ENCODE results near the gene PRPF6.
A peak's percentile ranks its signal among the peaks of the same experiment; 100 is the strongest.
"Not testable (repeated sequence)": the region's sequence is repeated elsewhere in the genome, so short reads cannot be mapped to it uniquely, and the experiment has no call there.

The PRPF6 gene

DNA sequence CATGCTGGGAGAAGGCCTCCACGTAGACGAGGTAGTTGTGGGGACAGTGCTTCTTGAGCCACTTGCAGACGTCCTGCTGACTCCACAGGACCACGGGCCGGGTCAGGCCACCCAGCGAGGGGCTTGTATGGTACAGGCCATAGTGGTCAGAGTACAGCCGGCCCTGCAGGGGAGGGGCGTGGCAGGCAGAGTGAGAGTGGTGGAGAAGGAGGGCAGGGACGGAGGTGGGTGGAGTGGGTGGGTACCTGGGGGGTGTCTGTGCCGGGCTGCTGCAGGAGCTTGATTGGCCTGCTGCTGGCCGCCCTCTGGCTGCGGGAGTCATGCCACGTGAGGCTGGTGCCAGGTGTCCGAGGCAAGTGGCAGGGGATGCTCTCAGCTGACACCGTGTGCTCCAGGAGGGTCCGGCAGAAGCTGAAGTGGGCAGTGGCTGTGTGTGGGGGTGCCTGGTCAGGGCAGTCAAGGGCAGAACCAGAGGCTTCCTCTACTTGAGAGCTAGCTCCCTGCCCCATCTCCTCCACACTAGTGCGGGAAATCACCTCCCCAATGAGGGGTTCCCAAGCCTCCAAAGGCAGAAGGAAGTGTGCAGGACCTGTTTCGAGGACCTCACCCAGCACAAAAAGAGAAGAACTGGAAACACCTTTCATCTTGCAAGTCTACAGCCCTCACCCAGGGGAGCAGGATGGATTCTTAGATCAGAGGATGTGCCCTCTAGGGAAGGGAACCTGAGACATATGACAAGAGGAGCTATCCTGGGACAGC, 3.8 kb upstream of the PRPF6 start:
- no peak for DNase-seq

DNA sequence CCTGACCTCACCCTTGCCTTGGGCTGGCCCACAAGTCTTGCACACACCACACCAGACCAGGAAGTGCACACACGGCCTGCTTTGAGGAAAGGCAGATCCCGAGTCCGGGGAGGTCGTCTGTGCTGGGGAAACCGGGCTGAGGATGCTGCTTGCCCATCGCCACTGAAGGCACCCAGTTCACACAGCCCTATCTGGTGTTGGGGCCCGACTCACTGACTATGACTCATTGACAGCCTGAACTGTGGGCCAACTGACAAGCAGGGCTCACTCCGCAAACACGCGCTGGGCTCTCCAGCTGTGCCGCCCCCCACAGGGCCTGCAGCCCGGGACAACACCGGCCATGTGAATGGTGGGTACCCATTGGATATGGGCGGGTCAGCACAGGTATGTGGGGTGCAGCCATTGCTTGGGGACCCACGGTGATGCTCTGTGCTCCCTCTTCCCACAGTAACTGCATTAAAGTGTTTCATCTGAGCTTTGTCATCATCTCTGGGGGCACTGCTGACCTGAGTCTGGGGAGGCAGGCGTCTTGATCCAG, 3.1 kb upstream of the PRPF6 start:
- peak; percentile 62 for DNase-seq

DNA sequence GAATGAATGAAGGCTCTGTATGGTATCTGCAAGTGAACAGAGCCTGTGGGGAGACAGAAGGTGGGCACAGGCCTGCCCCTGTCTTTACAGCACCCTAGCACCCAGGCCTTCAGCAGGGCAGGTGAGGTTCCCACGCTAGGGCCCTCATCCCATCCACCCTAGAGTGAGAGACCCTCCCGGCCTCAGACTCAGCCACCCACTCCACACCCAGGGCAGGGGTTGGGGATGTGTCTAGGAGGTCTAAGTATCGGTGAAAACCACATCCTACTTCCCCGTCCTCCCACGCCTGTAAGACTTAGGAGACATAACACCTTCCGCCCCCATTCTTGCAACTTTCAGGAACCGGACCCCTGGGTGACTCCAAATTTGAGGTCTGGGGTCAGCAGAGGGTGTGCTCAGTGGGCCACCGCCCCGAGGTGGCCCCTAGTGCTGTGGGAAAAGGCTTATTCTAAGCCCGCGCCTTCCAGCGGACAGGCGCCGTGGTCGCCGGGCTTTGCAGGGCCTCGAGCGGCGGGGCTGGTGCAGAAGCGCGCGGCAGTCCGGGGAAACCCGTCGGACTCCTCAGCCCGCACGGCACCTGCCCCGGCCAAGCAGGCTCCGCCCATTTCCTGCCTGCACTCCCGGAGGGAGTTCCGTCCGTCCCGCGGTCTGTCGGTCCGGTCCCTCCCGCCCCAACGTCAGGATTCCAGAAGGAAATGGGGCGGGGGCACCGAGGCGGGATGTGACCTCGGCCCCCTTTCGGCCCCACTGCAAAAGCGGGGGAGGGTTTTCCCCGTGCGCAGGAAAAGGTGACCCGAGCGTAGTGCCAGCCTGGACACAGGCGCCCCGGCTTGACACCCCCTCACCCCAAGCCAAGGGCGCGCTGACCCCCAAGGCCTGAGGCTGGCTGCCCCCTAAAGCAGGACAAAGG, 2.4 kb upstream of the PRPF6 start:
- DNase-seq = peak; percentile 81

DNA sequence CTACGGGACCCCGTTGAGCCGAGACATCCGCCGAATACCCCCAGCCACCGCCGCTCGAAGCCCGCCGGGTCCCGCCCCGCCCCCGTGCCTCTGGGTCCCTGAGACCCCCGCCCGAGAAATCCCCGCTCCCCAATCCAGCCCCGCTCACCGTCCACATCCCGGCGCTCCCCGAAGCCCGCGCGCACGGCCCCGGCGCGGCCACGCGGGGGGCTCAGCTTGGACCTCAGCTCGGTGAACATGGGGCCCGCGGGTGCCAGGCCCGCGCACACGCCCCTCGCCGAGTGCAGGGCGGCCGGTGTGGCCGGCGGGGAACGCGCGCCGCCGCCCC, 1.7 kb upstream of the PRPF6 start:
- no peak for DNase-seq

DNA sequence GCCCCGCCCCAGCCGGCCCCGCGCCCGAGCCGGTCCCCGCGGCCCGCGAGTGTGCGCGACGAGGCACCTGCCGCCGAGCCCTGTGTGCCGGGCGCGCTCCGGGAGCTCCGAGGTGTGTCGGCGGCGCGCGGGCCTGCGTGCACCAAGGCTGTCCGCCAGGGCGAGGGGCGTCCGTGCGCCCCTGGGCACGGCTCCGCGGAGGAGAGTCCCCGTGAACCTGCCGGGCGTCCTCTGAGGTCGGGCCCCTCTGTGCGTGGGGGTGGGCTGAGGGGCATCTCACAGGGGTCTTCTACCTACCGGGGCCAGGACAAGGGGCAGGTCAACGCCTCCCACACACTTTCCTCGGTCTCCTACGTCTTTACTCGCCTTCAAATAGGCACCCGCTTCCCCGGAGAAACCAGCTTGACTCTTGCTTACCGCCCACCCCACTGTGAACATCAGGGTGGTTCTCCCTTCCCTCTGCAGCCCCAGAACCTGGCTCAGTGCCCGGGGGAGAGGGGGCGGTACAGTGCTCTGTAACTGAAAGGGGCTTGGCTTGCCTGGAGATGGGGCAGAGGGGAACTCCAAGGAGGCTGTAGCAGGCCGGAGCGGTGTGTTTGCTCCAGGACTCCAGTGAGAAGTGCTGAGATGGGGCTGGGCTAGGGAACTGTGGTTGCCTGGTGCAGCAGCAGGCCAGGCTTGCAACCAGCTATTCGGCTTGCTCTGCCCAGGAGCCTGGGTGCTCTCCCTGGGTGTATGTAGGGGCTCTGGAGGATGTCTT, 1.2 kb upstream of the PRPF6 start, which contains the start of gene SAMD10:
Gene SAMD10, minus strand, starts transcription at position 86 of the 760 bp plus-strand sequence. CDS start 175 bp downstream, outside the sequence.
- no peak for DNase-seq

DNA sequence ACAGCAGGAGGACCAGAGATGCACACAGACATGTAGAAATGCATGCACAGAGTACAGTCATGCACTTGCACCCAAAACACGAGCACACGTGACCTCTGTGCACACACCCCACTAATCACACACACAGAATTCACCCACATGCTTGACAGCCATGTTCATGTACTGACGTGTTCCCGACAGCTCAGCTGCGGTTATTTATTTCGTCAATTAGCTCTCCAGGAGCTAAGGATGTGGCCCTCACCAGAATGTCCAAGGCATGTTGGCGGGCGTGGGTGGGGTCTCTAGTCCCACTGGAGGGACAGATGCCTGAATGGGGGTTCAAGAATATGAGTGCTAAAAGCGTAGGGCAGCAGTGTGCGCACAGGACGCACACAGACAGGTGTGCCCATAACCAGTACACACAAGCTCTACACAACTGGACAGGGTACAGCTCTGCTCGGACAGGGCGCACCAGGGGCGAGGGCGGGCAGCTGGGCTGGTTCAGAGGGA, 571 bp upstream of the PRPF6 start:
- DNase-seq = no peak

DNA sequence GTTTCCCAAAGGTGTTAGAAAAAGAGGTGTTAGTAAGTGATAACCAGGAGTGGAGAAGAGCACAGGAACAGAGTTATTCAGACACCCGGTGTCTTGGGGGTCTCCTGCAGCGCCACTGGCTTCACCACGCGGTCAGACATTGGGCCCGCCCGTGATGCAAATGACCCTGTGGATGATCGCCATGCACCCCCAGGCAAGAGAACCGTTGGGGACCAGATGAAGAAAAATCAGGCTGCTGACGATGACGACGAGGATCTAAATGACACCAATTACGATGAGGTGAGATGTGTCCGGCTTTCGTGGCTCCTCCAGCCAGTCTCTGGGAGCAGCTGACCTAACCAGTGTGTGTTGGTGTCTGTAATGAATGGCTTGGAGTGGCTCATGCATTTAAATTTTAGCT, 2.0 kb downstream of the PRPF6 start:
- no peak for DNase-seq

DNA sequence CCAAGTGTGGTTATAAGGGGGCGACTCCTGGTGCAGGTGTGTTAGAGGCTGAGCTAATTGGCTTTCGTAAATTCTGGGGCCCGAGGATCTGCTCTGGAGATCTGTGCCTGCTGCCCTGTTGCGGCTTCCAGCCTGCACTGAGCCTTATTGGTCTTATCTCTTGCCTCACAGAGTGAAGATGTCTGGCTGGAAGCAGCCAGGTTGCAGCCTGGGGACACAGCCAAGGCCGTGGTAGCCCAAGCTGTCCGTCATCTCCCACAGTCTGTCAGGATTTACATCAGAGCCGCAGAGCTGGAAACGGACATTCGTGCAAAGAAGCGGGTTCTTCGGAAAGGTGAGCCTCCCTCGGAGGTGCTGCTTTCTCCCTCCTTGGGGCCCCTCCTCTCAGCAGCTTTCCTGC, 20.0 kb downstream of the PRPF6 start:
- no peak for DNase-seq

DNA sequence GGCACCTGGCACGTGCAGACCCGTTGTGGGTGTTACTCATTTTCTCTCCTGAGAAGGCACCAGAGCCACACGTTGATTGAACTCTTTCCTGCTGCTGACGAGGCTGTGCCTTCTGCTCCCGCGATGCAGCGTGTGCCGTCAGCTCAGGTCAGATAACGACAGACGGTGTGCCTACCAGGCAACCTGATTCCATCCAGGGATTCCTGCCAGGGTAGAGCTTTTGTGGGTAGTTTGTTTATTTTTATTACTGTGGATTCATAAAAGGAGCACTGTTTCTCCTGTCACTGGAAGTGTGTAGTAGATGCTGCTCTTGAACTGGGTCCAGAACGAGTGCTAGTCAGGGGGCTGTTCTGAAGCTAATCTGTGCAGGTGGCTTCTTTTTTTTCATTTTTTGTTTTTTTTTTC, 20.7 kb downstream of the PRPF6 start:
- no peak for DNase-seq

DNA sequence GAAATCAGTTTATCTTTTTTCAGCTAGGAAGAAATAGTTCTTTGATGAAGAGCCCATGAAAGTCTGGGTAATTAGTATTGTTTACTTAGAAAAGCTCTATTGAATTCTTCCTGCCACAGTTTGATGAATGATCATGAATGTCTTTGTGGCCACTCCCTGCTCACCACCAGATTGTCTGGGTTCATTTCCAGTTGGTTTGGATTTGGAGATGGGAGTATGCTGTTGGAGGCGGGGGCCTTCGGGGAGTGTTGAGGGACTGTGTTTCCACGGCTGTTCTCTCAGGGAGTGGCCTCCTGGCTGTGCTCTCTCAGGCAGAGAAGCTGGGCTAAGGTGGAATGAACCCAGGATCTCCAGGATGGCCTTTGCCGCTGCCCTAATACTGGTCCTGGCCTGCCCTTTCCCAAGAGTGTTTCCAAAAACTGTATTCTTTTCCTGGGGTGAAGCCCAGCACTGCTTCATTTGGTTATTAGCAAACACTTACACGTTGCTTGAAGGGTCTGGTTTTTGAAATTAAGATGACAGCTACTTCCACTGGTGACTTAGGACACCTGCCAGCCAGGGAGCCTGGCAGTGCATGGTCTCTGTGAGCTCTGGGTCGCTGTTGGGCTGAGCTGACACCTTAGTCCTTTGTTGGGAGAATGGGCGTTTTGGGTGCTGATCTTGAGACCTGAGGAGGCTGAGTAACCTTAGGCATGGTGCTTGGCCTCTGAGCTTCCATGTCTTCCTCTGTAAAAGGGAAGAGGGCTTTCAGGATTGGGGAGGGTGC, 23.2 kb downstream of the PRPF6 start:
- DNase-seq = no peak

DNA sequence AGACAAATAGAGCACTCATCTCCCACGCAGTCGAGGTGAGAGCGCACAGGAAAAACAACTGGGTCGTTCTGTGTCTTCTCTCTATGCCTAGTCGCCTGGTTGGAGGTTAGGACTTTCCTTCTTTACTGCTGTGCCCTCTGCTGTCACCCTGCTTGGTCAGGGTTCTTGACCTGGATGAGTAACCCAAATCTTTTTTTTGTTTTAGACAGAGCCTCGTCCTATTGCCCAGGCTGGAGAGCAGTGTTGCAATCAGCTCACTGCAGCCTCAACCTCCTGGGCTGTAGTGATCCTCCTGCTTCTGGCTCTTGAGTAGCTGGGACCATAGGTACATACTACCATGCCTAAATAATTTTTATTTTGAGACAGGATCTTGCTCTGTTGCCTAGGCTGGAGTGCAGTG, 24.5 kb downstream of the PRPF6 start:
- no peak for DNase-seq

DNA sequence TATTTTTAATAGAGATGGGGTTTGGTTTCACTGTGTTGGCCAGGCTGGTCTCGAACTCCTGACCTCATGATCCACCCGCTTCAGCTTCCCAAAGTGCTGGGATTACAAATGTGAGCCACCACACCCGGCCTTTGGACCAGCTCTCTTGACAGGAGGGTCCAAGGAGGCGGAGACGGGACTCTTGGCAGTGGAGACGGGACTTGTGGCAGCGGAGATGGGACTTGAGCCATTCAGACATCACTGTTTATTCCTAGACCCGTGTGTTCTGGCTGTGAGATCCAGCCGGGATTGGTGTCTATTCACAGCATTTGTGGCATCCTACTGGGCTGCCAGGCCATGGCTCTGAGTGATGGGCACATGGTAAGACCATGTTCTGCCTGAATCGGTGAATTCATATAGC, 25.6 kb downstream of the PRPF6 start:
- no peak for DNase-seq

DNA sequence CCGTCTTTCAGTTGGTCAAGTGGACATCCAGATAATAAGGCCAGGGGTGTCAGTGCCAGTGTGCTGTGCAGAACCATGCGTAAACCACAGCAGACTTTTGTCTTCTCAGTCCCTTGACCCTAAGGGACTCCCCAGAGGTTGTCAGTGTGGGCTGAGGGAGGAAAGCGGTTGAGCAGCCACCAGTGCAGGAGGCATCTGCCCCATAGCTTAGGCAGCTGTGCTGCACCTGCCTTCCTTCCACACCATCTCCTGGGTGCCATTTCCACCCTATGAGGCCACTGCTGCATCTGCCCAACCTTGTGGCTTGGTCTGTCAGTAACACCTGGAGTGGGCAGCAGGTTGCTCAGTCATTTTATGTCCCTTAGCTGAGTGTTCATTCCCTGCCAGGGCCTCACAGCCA, 26.0 kb downstream of the PRPF6 start:
- DNase-seq = no peak

DNA sequence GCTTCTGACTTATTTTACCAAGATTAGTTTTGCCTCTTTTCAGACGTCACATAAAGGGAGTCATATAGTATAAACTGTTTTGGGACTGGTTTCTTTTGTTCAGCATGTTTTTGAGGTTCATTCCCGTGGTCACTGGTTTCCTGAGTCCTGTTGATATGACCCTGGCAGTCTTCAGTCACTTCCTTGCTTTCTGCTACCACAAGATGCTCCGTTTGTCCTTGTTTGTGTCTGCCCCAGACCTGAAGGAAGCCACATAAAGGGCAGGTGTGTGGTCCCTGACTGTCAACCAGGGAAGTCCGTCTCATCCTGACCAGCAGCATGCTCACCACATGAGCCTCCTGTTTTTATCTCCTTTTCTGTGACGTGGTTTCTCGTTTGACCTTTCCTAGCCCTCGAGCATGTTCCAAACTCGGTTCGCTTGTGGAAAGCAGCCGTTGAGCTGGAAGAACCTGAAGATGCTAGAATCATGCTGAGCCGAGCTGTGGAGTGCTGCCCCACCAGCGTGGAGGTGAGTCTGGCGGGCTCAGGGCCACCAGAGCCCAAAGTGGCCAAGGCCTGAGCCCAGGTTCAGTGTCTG, 29.0 kb downstream of the PRPF6 start:
- no peak for DNase-seq

DNA sequence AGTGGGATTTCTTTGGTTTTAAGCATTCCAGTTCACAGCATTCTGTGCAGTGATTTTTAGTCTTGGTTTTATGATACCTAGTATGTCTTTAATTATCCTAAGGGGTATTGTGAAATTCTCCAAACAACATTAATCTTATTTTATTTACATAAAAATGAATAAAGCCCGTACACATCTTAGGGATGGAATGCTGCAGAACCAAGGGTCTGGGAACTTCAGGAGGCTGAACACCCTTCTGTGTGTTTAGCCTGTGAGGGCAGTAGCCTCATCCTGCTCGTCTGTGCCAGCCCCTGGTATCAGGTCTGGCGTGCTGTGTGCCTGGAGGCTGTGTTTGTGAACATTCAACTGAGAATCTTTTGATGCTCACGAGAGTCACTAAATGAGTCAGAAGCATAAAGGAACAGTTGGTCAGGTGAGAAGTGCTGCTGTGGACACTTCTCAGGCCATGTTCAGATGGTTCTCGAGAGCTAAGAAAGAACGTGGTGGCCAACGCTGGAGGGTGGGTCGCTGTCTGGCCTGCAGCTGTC, 29.8 kb downstream of the PRPF6 start:
- DNase-seq = no peak

DNA sequence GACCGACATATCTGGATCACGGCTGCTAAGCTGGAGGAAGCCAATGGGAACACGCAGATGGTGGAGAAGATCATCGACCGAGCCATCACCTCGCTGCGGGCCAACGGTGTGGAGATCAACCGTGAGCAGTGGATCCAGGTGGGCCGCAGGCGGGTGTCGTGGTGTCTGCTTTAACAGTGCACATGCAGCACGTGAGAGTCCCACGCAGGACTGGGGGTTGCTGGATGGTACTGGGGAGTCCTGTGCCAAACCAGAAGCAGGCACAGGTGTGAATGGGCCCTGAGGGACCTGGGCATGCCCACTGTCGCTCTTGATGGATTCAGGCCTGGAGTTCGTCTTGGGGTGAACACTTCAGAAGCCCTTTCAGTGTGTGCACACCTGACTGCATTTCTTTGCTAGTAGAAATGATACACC, 30.4 kb downstream of the PRPF6 start:
- no peak for DNase-seq

DNA sequence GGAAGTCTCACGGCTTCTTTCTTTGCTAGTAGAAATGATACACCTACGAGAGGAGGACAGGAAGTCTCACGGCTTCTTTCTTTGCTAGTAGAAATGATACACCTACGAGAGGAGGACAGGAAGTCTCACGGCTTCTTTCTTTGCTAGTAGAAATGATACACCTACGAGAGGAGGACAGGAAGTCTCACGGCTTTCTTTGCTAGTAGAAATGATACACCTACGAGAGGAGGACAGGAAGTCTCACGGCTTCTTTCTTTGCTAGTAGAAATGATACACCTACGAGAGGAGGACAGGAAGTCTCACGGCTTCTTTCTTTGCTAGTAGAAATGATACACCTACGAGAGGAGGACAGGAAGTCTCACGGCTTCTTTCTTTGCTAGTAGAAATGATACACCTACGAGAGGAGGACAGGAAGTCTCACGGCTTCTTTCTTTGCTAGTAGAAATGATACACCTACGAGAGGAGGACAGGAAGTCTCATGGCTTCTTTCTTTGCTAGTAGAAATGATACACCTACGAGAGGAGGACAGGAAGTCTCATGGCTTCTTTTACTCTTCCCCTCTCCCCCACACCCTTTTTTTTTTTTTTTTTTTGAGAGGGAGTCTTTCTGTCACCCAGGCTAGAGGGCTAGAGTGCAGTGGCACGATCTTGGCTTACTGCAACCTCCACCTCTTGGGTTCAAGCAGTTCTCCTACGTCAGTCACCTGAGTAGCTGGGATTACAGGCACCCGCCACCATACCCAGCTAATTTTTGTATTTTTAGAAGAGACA, 31.6 kb downstream of the PRPF6 start:
- DNase-seq = not testable (repeated sequence)

DNA sequence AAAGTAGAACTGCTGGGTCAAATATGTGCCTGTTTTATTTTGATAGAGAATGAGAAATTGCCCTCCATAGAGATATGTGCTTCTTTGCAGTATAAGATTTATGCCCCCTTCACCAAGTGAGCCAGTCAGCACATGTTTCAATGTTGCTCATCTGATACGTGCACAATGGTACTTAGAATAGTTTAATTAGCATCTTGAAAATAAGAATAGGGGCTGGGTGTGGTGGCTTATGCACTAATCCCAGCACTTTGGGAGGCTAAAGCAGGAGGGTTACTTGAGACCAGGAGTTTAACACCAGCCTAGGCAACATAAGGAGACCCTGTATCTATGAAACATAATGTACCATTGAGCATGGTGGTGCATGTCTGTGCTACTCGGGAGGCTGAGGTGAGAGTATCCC, 34.7 kb downstream of the PRPF6 start:
- DNase-seq = no peak

DNA sequence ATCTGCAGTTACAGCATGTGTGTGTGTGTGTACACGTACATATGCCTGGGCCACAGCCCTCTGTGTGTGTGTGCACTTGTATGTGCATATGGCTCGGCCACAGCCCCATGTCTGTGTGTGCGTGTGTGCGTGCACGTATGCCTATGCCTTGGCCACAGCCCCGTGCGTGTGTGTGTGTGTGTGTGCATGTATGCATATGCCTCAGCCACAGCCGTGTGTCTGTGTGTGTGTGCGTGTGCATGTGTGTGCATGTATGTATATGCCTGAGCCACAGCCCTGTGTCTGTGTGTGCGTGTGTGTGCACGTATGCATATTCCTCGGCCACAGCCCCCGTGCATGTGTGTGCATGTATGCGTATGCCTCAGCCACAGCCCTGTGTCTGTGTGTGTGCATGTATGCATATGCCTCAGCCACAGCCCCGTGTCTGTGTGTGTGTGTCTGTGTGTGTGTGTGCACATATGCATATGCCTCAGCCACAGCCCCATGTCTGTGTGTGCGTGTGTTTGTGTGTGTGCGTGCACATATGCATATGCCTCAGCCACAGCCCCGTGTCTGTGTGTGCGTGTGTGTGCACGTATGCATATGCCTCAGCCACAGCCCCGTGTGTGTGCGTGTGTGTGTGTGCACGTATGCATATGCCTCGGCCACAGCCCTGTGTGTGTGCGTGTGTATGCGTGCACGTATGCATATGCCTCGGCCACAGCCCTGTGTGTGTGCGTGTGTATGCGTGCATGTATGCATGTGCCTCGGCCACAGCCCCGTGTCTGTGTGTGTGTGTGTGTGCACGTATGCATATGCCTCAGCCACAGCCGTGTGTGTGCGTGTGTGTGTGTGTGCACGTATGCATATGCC, 40.4 kb downstream of the PRPF6 start:
- DNase-seq = no peak

Data from NK-92 treated with Interleukin-12 subunit alpha and Interleukin-12 subunit beta, amount 100 ng/mL, for 24 hours (cell line).